ENCODE measurements around the gene SCAMP4. TPM values are rescaled to one million over a fixed set of nuclear protein-coding genes. Genes with fewer than 3 reads are reported as not detected.

SCAMP4 gene
- total RNA-seq, 1 experiment from 2014 or later, result 63.3 TPM

DNA sequence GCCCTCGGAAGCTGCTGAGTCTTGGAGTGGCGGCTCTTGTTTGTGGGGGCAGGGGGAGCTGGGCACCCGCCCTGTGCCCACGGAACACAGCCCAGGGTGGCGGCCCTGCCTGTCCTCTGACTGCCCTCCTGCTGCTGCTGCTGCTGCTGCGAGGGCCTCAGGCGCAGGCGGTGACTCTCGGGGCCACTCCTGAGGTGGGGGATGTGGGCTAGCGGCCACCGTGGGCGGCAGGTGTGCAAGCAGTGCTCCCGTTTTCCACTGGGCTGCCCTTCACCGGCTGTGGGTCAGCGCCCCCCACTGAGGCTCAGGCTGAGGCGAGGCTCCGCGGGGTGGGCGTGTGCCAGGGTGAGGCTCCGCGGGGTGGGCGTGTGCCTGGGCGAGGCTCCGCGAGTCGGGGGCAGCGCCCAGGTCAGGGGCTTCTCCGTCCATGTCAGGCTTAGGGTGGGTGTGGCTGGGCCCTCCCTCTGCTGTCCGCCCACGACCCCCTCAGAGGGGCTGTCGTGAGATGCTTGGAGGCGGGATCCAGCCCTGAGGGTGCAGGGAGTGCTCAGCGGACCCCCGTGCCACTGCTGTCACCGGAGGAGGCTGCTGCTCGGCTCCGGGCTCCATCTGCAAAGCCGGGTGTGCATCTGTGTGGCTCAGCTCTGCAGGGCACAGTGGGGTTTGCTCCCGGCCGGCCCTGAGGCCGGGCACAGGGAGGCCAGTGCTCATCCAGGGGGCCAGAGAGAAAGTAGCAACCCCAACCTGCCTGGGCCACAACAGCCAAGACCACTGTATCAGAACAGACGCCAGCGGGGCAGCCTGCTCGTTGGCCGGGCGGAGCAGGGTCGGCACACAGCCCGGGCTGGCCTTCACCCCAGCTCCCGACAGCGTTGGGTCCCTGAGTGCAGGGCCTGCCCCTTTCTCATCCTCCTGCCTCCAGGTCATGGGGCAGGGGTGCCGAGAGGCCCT is 50.2 kb downstream of the SCAMP4 start (continued):
- no peak for TF ChIP-seq TCF7L2 (IDR thresholded peaks at IDR 0.05; ENCODE audit: borderline replicate concordance, extremely low read depth, insufficient read depth, insufficient read length)

GRCh38 chr19:1956122-1956494 is 50.9 kb downstream of the SCAMP4 start:
- no peak overlapping the region for H2AFZ ChIP-seq (ENCODE audit: low read depth, low read length, poor library complexity, severe bottlenecking)
- no peaks in the 10 kb centered on the region for H3K27me3 ChIP-seq (ENCODE audit: insufficient read depth, low read length)
- ATAC-seq (no peak), DNase-seq (ENCODE audit: low read depth, low spot score) (no peak)
- CTCF ChIA-PET, result no interaction called here
- peaks cover 84% of the 10 kb centered on the region for H3K79me2 ChIP-seq (ENCODE audit: insufficient read depth, low read length)
- H3K4me2 ChIP-seq (ENCODE audit: low read length), result no peak overlapping the region
- no peaks in the 10 kb centered on the region; a peak in 1 of 4 replicates for H3K36me3 ChIP-seq (ENCODE audit: control insufficient read depth in 1 of 2, insufficient read depth in 2 of 2, low read length in 2 of 2)
- no peaks in the 10 kb centered on the region for H3K9me2 ChIP-seq (ENCODE audit: insufficient read depth)
- no peak for TF ChIP-seq SRF (IDR thresholded peaks at IDR 0.05; ENCODE audit: low read depth)
- no peak for TF ChIP-seq SP1 (IDR thresholded peaks at IDR 0.05; ENCODE audit: low read depth)
- TF ChIP-seq ZNF274 (IDR thresholded peaks at IDR 0.05; ENCODE audit: low read depth, low read length), result no peak
- no peaks in the 10 kb centered on the region for H3K4me1 ChIP-seq (ENCODE audit: control insufficient read depth in 1 of 2, insufficient read depth in 2 of 2, low read length in 2 of 2)
- intact Hi-C loops (cut with micrococcal nuclease), result no loop called here
- RAD21 ChIA-PET (ENCODE audit: low non-redundant PET in 1 of 2, low total read pairs in 2 of 2, uncharacterized antibody in 2 of 2, unreplicated experiment in 2 of 2), result no interaction called here
- no peak overlapping the region for H3K9ac ChIP-seq (ENCODE audit: low read length)
- no peak overlapping the region for H3K27ac ChIP-seq (ENCODE audit: low read depth, low read length)
- H3K9me3 ChIP-seq (ENCODE audit: control insufficient read depth in 1 of 2, insufficient read depth in 1 of 2, low read depth in 1 of 2, low read length in 2 of 2), result no peaks in the 10 kb centered on the region
- no TSS peak for BruUV-seq (replicated peaks)
- POLR2A ChIA-PET, result no interaction called here
- H4K20me1 ChIP-seq (ENCODE audit: insufficient read depth), result no peaks in the 10 kb centered on the region
- H3K4me3 ChIP-seq (replicated peaks in 1 of 2; ENCODE audit: low read depth in 1 of 2, low read length in 2 of 2), result no peak overlapping the region

- BruUV-seq (replicated peaks), result no TSS peak
- Histone ChIP-seq H3K9ac (ENCODE audit: low read length) (no peak overlapping the region), H3K27ac (ENCODE audit: low read depth, low read length) (no peak overlapping the region), H2AFZ (ENCODE audit: low read depth, low read length, poor library complexity, severe bottlenecking) (no peak overlapping the region), H3K27me3 (ENCODE audit: insufficient read depth, low read length) (no peaks in the 10 kb centered on the region), H3K9me3 (ENCODE audit: control insufficient read depth in 1 of 2, insufficient read depth in 1 of 2, low read depth in 1 of 2, low read length in 2 of 2) (no peaks in the 10 kb centered on the region), H3K4me3 (replicated peaks in 1 of 2; ENCODE audit: low read depth in 1 of 2, low read length in 2 of 2) (no peak overlapping the region), H3K79me2 (ENCODE audit: insufficient read depth, low read length) (peaks cover 85% of the 10 kb centered on the region), H3K4me1 (ENCODE audit: control insufficient read depth in 1 of 2, insufficient read depth in 2 of 2, low read length in 2 of 2) (no peaks in the 10 kb centered on the region), H3K36me3 (ENCODE audit: control insufficient read depth in 1 of 2, insufficient read depth in 2 of 2, low read length in 2 of 2) (no peaks in the 10 kb centered on the region; a peak in 1 of 4 replicates), H3K9me2 (ENCODE audit: insufficient read depth) (no peaks in the 10 kb centered on the region), H3K4me2 (ENCODE audit: low read length) (no peak overlapping the region), H4K20me1 (ENCODE audit: insufficient read depth) (no peaks in the 10 kb centered on the region)
- intact Hi-C loops (cut with micrococcal nuclease), result no loop called here
- no peak for DNase-seq (ENCODE audit: low read depth, low spot score)
- POLR2A ChIA-PET, result no interaction called here
- CTCF ChIA-PET, result no interaction called here
- RAD21 ChIA-PET (ENCODE audit: low non-redundant PET in 1 of 2, low total read pairs in 2 of 2, uncharacterized antibody in 2 of 2, unreplicated experiment in 2 of 2), result no interaction called here
- ATAC-seq, result peak; percentile 28; the same call in 1 of the 2 replicates
- no peak for TF ChIP-seq ATF3 (IDR thresholded peaks at IDR 0.05)
- no peak for TF ChIP-seq SP1 (IDR thresholded peaks at IDR 0.05; ENCODE audit: low read depth)
Measured at GRCh38 chr19:1956868-1957492, 51.8 kb downstream of the SCAMP4 start.

Measured in HCT116 (cell line).